Uterus (tissue), 4 donors: ENCODE data around the gene BSND. TPM values are rescaled to one million over a fixed set of nuclear protein-coding genes. Genes with fewer than 3 reads are reported as not detected.
"Not testable (repeated sequence)": the region's sequence is repeated elsewhere in the genome, so short reads cannot be mapped to it uniquely, and the experiment has no call there.

ENCODE experiments used
- DNase-seq, 2 donors: peaks; one replicate each; pipeline ENCODE4 v3.0.0-alpha.2; 2019 to 2020
- H3K27ac ChIP-seq, 2 donors: fragments of 200-600 bp; sonication (generic); 1 replicate in 1 of 2; 2 replicates in 1 of 2; pipeline ENCODE4 v1.5.1; 2016 to 2018
- H3K27me3 ChIP-seq, 2 donors: fragments of 200-600 bp; sonication (generic); one replicate each; pipeline ENCODE4 v1.5.1; 2018 to 2019; ENCODE audit warnings: control low read depth in 1 of 2
- H3K36me3 ChIP-seq, 2 donors: fragments of 200-600 bp; sonication (generic); one replicate each; pipeline ENCODE4 v1.5.1; 2019; ENCODE audit warnings: control low read depth in 1 of 2
- H3K4me1 ChIP-seq, 2 donors: fragments of 200-600 bp; sonication (generic); one replicate each; pipeline ENCODE4 v1.5.1; 2018 to 2019; ENCODE audit warnings: control low read depth in 1 of 2
- H3K4me3 ChIP-seq, 2 donors: fragments of 200-600 bp; sonication (generic); 1 replicate in 1 of 2; 2 replicates in 1 of 2; pipeline ENCODE4 v1.5.1; 2018 to 2019; ENCODE audit warnings: mild to moderate bottlenecking in 1 of 2
- H3K9me3 ChIP-seq, 2 donors: fragments of 200-600 bp; sonication (generic); one replicate each; pipeline ENCODE4 v1.5.1; 2019; ENCODE audit warnings: control low read depth in 1 of 2
- CTCF ChIP-seq, 4 experiments: fragments of 200-600 bp in 2 of 4; fragments of 450-650 bp in 2 of 4; sonication (generic) in 2 of 4; IDR thresholded peaks; one replicate each; pipeline ENCODE4 v1.5.1; 2016 to 2019; ENCODE audit warnings: antibody characterized with exemption in 4 of 4, mild to moderate bottlenecking in 2 of 4, moderate library complexity in 1 of 4
- POLR2A ChIP-seq, 2 donors: fragments of 450-650 bp; IDR thresholded peaks; one replicate each; pipeline ENCODE4 v1.6.1; 2016; ENCODE audit warnings: antibody characterized with exemption in 2 of 2, mild to moderate bottlenecking in 1 of 2, moderate library complexity in 1 of 2
- intact Hi-C: fragments of 100-400 bp; cut with DNase I; formaldehyde crosslinking; loops from one replicate; pipeline ENCODE4 v1.15.1; 2023; ENCODE audit warnings: low total_unique reads
- total RNA-seq, 4 donors: library from RNA; depleted of rRNA in 3 of 4; stranded (reverse); fragments of >200 nt in 3 of 4; gene quantifications; one replicate each; pipeline versions ENCODE4 v1.1.0 to v1.2.4, GENCODE V29; 2014 to 2023
- donor health status: DM: yes; HTN: yes; CAD: no.

The BSND gene
- total RNA-seq, 4 donors from 2014 or later: not detected

- DNase-seq: no peak
- Histone ChIP-seq H3K27me3 (no peaks in the 10 kb centered on the region), H3K36me3 (no peaks in the 10 kb centered on the region), H3K4me1 (no peaks in the 10 kb centered on the region), H3K4me3 (no peak overlapping the region), H3K27ac (no peak overlapping the region), H3K9me3 (no peaks in the 10 kb centered on the region)
- TF ChIP-seq POLR2A (IDR thresholded peaks at IDR 0.05) (no peak), CTCF (IDR thresholded peaks at IDR 0.05) (no peak)
- intact Hi-C loops: no loop called here
These were observed 35.9 kb upstream of the BSND start for GRCh38 chr1:54962612-54963395.

- H3K4me3 ChIP-seq, DNase-seq, H3K27me3 ChIP-seq, H3K27ac ChIP-seq, H3K9me3 ChIP-seq, H3K4me1 ChIP-seq, H3K36me3 ChIP-seq, intact Hi-C loops: not testable (repeated sequence)
These were observed 34.9 kb upstream of the BSND start for GRCh38 chr1:54963829-54964228.

- H3K36me3 ChIP-seq: no peaks in the 10 kb centered on the region
- no peak overlapping the region for H3K27ac ChIP-seq
- TF ChIP-seq POLR2A (IDR thresholded peaks at IDR 0.05) (no peak), CTCF (IDR thresholded peaks at IDR 0.05) (no peak)
- H3K27me3 ChIP-seq: no peaks in the 10 kb centered on the region
- H3K9me3 ChIP-seq: no peaks in the 10 kb centered on the region
- intact Hi-C loops: no loop called here
- no peak overlapping the region for H3K4me3 ChIP-seq
- peak in 1 of 2 donors; percentile 26 for DNase-seq
- no peaks in the 10 kb centered on the region for H3K4me1 ChIP-seq
These were observed 33.0 kb upstream of the BSND start for GRCh38 chr1:54965624-54966340.

- no peak for DNase-seq
- Histone ChIP-seq H3K9me3 (no peaks in the 10 kb centered on the region), H3K27ac (no peak overlapping the region), H3K36me3 (no peaks in the 10 kb centered on the region), H3K4me1 (no peaks in the 10 kb centered on the region), H3K27me3 (no peaks in the 10 kb centered on the region), H3K4me3 (no peak overlapping the region)
- intact Hi-C loops: no loop called here
- TF ChIP-seq CTCF (IDR thresholded peaks at IDR 0.05): no peak
- TF ChIP-seq POLR2A (IDR thresholded peaks at IDR 0.05): no peak
These were observed 31.4 kb upstream of the BSND start for GRCh38 chr1:54967372-54967771.

GRCh38 chr1:54968551-54968950, 30.2 kb upstream of the BSND start:
- Histone ChIP-seq H3K27me3 (no peaks in the 10 kb centered on the region), H3K4me1 (no peaks in the 10 kb centered on the region), H3K27ac (no peak overlapping the region), H3K36me3 (no peaks in the 10 kb centered on the region), H3K4me3 (no peak overlapping the region), H3K9me3 (no peaks in the 10 kb centered on the region)
- intact Hi-C loops: no loop called here
- DNase-seq: no peak
- TF ChIP-seq POLR2A (IDR thresholded peaks at IDR 0.05) (no peak), CTCF (IDR thresholded peaks at IDR 0.05) (no peak)
